ENCODE results near the gene SULF2.

DNA sequence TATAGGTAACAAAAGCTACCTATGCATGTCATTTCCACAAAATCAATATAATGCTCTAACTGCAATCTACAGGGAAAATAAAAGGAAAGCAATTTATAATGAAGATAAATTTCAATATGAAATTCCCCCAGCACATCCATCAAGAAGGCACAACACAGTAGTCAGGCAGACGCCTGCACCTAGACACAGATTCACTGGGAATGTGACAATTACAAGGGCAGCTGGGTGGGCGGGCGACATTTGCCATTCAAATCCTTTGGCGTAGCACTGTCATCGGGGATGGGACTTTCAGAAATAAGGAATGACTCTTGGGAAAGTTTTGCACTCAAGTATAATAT lies 60.4 kb downstream of the SULF2 start:
- TF ChIP-seq, protein P1, sequence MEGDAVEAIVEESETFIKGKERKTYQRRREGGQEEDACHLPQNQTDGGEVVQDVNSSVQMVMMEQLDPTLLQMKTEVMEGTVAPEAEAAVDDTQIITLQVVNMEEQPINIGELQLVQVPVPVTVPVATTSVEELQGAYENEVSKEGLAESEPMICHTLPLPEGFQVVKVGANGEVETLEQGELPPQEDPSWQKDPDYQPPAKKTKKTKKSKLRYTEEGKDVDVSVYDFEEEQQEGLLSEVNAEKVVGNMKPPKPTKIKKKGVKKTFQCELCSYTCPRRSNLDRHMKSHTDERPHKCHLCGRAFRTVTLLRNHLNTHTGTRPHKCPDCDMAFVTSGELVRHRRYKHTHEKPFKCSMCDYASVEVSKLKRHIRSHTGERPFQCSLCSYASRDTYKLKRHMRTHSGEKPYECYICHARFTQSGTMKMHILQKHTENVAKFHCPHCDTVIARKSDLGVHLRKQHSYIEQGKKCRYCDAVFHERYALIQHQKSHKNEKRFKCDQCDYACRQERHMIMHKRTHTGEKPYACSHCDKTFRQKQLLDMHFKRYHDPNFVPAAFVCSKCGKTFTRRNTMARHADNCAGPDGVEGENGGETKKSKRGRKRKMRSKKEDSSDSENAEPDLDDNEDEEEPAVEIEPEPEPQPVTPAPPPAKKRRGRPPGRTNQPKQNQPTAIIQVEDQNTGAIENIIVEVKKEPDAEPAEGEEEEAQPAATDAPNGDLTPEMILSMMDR (conservative IDR thresholded peaks at IDR 0.05) = no peak
- no peak for TF ChIP-seq EZH2 (IDR thresholded peaks at IDR 0.05; ENCODE audit: low read depth)

Data from PC-9 (cell line).